ENCODE data around the gene LMBRD2. TPM values are rescaled to one million over a fixed set of nuclear protein-coding genes. Genes with fewer than 3 reads are reported as not detected.

Gene LMBRD2
- total RNA-seq, 3 donors from 2014 or later (not counting 1 experiment from before 2014, with no cell fraction given), result 6.9 to 9.8 (median 9.6) TPM

DNA sequence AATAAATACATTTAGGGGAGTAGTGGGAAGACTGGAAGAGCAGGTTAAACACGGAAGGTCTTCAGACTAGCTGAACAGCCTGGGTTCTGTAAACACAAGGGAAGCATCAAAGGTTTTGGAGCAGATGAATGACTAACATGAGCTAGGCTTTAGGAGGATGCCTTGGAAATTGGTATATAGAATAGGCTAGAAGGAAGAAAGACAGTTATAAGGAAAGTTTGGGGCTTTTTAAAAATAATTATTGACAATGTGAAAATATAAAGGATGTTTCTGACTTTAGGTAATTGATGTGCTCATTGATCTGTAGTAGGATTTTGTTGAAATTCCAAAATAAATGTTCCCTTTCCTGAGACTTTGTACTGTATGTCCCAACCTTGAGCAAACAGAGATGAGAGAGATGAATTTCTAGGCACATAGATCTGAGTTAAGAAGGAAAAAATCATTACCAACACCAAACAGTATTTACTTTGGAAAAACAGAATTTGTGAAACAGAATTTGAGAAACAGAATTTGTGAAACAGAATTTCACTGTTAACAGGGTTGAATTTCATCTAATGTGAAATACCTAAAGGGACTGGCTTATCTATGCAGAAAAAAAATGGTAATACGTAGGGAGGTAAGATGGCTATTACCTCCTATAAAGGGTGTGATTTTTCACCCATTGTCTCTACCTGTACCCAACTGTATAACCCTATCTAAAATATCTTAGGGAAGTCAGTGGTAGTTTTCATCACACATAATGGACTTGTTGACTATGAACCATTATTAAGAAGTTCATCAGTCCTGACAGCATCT lies 29.1 kb upstream of the LMBRD2 start:
- TF ChIP-seq, protein P1, sequence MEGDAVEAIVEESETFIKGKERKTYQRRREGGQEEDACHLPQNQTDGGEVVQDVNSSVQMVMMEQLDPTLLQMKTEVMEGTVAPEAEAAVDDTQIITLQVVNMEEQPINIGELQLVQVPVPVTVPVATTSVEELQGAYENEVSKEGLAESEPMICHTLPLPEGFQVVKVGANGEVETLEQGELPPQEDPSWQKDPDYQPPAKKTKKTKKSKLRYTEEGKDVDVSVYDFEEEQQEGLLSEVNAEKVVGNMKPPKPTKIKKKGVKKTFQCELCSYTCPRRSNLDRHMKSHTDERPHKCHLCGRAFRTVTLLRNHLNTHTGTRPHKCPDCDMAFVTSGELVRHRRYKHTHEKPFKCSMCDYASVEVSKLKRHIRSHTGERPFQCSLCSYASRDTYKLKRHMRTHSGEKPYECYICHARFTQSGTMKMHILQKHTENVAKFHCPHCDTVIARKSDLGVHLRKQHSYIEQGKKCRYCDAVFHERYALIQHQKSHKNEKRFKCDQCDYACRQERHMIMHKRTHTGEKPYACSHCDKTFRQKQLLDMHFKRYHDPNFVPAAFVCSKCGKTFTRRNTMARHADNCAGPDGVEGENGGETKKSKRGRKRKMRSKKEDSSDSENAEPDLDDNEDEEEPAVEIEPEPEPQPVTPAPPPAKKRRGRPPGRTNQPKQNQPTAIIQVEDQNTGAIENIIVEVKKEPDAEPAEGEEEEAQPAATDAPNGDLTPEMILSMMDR (IDR thresholded peaks at IDR 0.05), result no peak
- Mint-ChIP-seq H3K36me3 (peaks cover 29% of the 10 kb centered on the region), H3K27me3 (ENCODE audit: low read depth in 2 of 2) (no peaks in the 10 kb centered on the region), H3K4me1 (no peaks in the 10 kb centered on the region), H3K9me3 (no peaks in the 10 kb centered on the region), H3K27ac (no peak overlapping the region), H3K4me3 (no peak overlapping the region)
- WGBS (ENCODE audit: insufficient coverage), result 96% methylated on average over 1 of the region's 2 CpGs
- DNase-seq (no peak), ATAC-seq (no peak)
- no peak overlapping the region for H3K4me3 ChIP-seq (ENCODE audit: low read length)
- H3K4me1 ChIP-seq (ENCODE audit: control insufficient read depth, insufficient read depth, low read length), result no peaks in the 10 kb centered on the region
- H3K27ac ChIP-seq (ENCODE audit: low read length), result no peak overlapping the region
- H3K27me3 ChIP-seq (ENCODE audit: control insufficient read depth, insufficient read depth, low read length), result no peaks in the 10 kb centered on the region
- peaks cover 51% of the 10 kb centered on the region for H3K36me3 ChIP-seq (ENCODE audit: control insufficient read depth, insufficient read depth, low read length)
- intact Hi-C loops (cut with micrococcal nuclease), result no loop called here
- H3K9me3 ChIP-seq (ENCODE audit: control insufficient read depth, insufficient read depth, low read length), result no peaks in the 10 kb centered on the region

DNA sequence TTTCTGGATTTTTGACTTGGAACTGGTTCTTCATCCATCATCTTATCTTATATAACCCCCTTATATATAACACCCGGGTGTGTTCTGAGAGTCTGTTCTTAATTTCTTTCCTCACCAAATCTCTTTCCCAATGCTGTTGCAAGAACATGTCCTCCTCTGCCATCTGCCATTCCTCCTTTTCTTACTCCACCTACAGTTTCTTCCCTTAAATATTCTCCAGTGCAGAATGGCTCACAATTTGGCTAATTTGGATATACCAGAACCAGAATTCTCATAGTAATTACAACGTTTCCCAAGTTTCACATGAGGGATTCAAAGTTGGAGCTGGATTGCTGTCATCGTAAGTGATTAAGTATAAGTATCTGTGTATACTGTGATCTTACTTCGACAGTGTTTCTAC lies 28.3 kb upstream of the LMBRD2 start:
- ATAC-seq, result no peak

DNA sequence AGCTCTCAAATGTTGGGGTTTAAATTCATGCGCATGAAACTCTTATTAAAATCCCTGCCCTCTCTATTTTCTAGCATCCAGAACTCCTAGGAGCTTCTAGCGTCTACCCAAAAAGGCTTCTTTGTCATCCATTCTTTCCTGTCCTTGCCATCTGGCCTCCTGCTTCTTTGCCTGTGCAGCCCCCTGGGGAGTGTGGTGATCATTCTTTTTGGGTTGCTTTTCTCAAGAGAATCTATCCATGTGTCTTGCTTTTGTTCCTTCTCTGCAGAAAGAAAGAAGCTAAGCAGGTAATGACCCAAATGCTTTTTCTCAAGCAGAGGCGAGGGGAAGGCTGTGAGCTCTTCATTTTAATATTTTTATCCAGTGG lies 26.8 kb upstream of the LMBRD2 start:
- Mint-ChIP-seq H3K36me3 (peaks cover 38% of the 10 kb centered on the region), H3K27ac (no peak overlapping the region), H3K27me3 (ENCODE audit: low read depth in 2 of 2) (no peaks in the 10 kb centered on the region), H3K9me3 (no peaks in the 10 kb centered on the region), H3K4me3 (no peak overlapping the region), H3K4me1 (no peaks in the 10 kb centered on the region)
- WGBS (ENCODE audit: insufficient coverage), result 95% methylated on average over 3 of the region's 3 CpGs
- peaks cover 67% of the 10 kb centered on the region for H3K36me3 ChIP-seq (ENCODE audit: control insufficient read depth, insufficient read depth, low read length)
- no peaks in the 10 kb centered on the region for H3K4me1 ChIP-seq (ENCODE audit: control insufficient read depth, insufficient read depth, low read length)
- H3K9me3 ChIP-seq (ENCODE audit: control insufficient read depth, insufficient read depth, low read length), result no peaks in the 10 kb centered on the region
- H3K27ac ChIP-seq (ENCODE audit: low read length), result no peak overlapping the region
- H3K4me3 ChIP-seq (ENCODE audit: low read length), result no peak overlapping the region
- DNase-seq (no peak), ATAC-seq (no peak)
- no peaks in the 10 kb centered on the region for H3K27me3 ChIP-seq (ENCODE audit: control insufficient read depth, insufficient read depth, low read length)
- TF ChIP-seq, protein P1 (IDR thresholded peaks at IDR 0.05), result no peak
- intact Hi-C loops (cut with micrococcal nuclease), result no loop called here

More for the DNA sequence above, 28.3 kb upstream of the LMBRD2 start:
- 95% methylated on average over 4 of the region's 4 CpGs for WGBS (ENCODE audit: insufficient coverage)
- Histone ChIP-seq H3K27ac (ENCODE audit: low read length) (no peak overlapping the region), H3K36me3 (ENCODE audit: control insufficient read depth, insufficient read depth, low read length) (peaks cover 54% of the 10 kb centered on the region), H3K4me1 (ENCODE audit: control insufficient read depth, insufficient read depth, low read length) (no peaks in the 10 kb centered on the region), H3K9me3 (ENCODE audit: control insufficient read depth, insufficient read depth, low read length) (no peaks in the 10 kb centered on the region), H3K4me3 (ENCODE audit: low read length) (no peak overlapping the region), H3K27me3 (ENCODE audit: control insufficient read depth, insufficient read depth, low read length) (no peaks in the 10 kb centered on the region)
- H3K4me1 Mint-ChIP-seq, result no peaks in the 10 kb centered on the region
- no peaks in the 10 kb centered on the region for H3K9me3 Mint-ChIP-seq
- H3K27ac Mint-ChIP-seq, result no peak overlapping the region
- TF ChIP-seq, protein P1 (IDR thresholded peaks at IDR 0.05), result no peak
- H3K27me3 Mint-ChIP-seq (ENCODE audit: low read depth in 2 of 2), result no peaks in the 10 kb centered on the region
- no peak for DNase-seq
- H3K4me3 Mint-ChIP-seq, result no peak overlapping the region
- peaks cover 31% of the 10 kb centered on the region for H3K36me3 Mint-ChIP-seq
- intact Hi-C loops (cut with micrococcal nuclease), result no loop called here
